HFF-Myc (cell line): ENCODE measurements around the gene ZBP1.

Experiments used
- DNase-seq: peaks from one replicate; pipeline ENCODE4 v3.0.0-alpha.2; 2011; ENCODE audit warnings: low read depth; ENCODE audit errors: extremely low read depth
- H3K4me3 ChIP-seq: replicated peaks from 2 replicates; pipeline ENCODE4 v1.5.1; 2011; ENCODE audit warnings: low read depth, mild to moderate bottlenecking, control low read depth, low read length
- TF ChIP-seq, protein P1 (sequence below): IDR thresholded peaks from 2 replicates; pipeline ENCODE4 v1.5.1; 2012; ENCODE audit warnings: mild to moderate bottlenecking, low read depth, low read length, control low read depth; ENCODE audit errors: missing control alignments

ZBP1 gene

DNA sequence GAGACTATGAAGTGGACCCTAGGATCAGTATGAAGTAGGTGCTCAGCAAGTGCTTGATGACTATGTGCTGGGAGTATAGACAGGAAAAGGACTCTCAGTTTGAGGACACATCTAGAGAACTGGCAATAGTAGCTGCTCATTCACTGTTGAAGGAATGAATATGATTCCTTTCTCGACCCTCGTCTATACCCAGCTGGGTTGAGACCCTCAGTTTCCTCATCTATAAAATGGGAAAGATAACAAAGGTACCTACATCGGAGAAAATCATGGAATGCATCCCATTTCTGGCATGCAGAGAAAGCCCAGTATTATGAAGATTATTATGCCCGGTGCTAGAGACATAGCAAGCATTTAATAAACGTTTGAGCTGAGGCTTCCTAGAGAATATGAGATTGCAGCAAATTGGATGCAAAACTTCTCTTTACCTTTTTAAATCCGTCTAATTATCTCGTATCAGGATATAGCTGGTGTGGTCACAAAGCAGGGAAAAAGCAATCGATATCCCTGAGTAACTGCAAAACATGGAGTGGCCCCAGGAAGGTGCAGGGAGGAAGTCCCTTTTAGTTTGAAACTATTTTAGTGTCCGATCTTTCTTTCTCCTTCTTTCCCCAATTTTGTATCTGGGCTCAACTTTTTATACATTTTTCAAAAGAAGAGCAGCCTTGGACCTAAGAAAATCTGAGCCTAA, 62.2 kb downstream of the ZBP1 start:
- no peak overlapping the region for H3K4me3 ChIP-seq
- DNase-seq, result no peak
- TF ChIP-seq, protein P1, sequence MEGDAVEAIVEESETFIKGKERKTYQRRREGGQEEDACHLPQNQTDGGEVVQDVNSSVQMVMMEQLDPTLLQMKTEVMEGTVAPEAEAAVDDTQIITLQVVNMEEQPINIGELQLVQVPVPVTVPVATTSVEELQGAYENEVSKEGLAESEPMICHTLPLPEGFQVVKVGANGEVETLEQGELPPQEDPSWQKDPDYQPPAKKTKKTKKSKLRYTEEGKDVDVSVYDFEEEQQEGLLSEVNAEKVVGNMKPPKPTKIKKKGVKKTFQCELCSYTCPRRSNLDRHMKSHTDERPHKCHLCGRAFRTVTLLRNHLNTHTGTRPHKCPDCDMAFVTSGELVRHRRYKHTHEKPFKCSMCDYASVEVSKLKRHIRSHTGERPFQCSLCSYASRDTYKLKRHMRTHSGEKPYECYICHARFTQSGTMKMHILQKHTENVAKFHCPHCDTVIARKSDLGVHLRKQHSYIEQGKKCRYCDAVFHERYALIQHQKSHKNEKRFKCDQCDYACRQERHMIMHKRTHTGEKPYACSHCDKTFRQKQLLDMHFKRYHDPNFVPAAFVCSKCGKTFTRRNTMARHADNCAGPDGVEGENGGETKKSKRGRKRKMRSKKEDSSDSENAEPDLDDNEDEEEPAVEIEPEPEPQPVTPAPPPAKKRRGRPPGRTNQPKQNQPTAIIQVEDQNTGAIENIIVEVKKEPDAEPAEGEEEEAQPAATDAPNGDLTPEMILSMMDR, result no peak

DNA sequence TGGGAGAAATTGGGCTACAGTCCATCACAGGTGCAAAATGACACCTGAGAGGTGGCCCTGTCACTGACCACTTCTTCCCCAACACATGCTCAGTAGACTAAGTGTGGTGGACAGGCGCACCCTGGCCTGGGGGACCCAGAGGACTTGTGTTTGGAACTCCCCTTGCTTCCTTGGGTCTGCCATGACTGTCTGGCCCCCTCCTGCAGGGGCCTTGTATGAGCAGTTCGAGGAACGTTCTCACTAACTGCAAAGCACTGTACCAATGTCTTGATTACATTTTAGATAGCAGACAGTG, 63.3 kb downstream of the ZBP1 start:
- TF ChIP-seq, protein P1, result no peak
- DNase-seq, result no peak
- no peak overlapping the region for H3K4me3 ChIP-seq

DNA sequence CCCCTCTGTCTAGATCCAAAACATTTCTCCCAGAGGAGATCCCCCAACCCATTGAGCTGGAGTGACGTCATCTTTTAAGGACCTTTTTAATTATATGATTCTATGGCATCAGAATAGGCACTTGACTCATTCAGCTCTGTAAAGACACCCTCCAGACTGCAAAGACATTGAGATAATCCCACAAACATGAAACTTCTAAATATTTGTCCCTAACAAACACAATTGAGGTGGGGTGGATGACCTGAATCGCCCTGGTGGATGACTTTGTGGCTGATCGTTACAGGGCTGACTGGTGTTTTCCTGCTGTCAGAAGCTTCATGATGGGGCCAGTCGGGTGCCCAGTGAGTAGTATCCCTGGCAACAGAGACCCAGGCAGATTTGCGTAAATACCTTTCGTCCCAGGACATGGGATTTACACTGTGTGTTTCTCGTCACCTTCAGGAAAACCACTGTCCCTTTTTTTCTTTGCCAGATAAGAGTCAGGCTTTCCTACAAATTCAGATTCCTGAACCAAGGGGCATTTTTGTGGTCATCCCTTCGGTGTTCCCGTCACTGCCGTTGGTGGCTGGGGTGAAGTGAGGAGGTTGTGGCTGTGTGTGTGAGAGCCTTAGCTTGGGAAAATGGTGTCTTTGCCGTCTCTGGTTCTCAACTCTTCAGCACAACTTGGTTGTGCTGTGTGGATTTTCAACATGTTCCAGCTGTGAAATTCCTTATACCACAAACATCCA, 64.6 kb downstream of the ZBP1 start:
- TF ChIP-seq, protein P1, result no peak
- DNase-seq, result no peak
- no peak overlapping the region for H3K4me3 ChIP-seq
